Loucy (cell line): ENCODE data around the gene SSH2.

ENCODE experiments used
- EZH2phosphoT487 ChIP-seq: fragments of 200-600 bp; IDR thresholded peaks from 2 replicates; pipeline ENCODE4 v1.6.1; 2018; ENCODE audit warnings: antibody characterized with exemption, mild to moderate bottlenecking, moderate library complexity, borderline replicate concordance
- TF ChIP-seq, protein P1 (sequence below): fragments of 200-600 bp; sonication (generic); conservative IDR thresholded peaks from 2 replicates; pipeline ENCODE4 v1.5.1; 2014; ENCODE audit warnings: mild to moderate bottlenecking, antibody characterized with exemption, low read length

DNA sequence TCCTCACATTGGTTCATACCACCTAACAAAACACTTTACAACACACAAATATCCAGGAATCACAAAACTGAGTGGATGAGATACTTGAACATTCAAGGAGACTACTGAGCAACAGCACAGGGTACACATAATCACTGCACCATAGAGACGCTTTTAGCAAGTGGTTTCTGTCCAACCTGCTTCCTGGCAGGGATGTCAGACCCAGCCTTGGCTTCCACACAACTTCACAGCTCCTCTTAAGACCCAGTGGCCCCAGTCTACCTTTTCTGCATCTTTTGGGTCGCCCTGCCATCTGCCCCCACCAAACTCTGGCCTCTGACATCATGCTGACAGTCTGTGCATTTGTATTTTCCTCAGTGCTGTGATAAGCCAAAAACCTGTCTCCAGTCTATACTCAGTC, 301.4 kb downstream of the SSH2 start:
- TF ChIP-seq, protein P1, sequence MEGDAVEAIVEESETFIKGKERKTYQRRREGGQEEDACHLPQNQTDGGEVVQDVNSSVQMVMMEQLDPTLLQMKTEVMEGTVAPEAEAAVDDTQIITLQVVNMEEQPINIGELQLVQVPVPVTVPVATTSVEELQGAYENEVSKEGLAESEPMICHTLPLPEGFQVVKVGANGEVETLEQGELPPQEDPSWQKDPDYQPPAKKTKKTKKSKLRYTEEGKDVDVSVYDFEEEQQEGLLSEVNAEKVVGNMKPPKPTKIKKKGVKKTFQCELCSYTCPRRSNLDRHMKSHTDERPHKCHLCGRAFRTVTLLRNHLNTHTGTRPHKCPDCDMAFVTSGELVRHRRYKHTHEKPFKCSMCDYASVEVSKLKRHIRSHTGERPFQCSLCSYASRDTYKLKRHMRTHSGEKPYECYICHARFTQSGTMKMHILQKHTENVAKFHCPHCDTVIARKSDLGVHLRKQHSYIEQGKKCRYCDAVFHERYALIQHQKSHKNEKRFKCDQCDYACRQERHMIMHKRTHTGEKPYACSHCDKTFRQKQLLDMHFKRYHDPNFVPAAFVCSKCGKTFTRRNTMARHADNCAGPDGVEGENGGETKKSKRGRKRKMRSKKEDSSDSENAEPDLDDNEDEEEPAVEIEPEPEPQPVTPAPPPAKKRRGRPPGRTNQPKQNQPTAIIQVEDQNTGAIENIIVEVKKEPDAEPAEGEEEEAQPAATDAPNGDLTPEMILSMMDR = no peak
- TF ChIP-seq EZH2phosphoT487 = no peak
